HG03039 (cell line): ENCODE data around the gene CDC123.
"Not testable (repeated sequence)": the region's sequence is repeated elsewhere in the genome, so short reads cannot be mapped to it uniquely, and the experiment has no call there.

ENCODE experiments used
- ATAC-seq: cut with Tn5 transposase; IDR thresholded peaks from one replicate; pipeline ENCODE4 v1.9.1; 2021; ENCODE audit warnings: mild to moderate bottlenecking, moderate library complexity; ENCODE audit not compliant: unreplicated experiment

CDC123 gene

GRCh38 chr10:12279281-12279680 is 83.3 kb downstream of the CDC123 start:
- no peak for ATAC-seq

- no peak for ATAC-seq
Observed at GRCh38 chr10:12287772-12288171, 91.8 kb downstream of the CDC123 start.

GRCh38 chr10:12297784-12298183 is 101.8 kb downstream of the CDC123 start:
- ATAC-seq: not testable (repeated sequence)

GRCh38 chr10:12299222-12299965 is 103.4 kb downstream of the CDC123 start:
- no peak for ATAC-seq
